Mammary epithelial cell (primary cell): ENCODE measurements around the gene FSTL4.

ENCODE experiments used
- CTCF ChIP-seq, 2 donors: IDR thresholded peaks in 1 of 2; conservative IDR thresholded peaks in 1 of 2; 2 replicates each; pipeline ENCODE4 v1.5.1; 2011 to 2012; ENCODE audit warnings: inconsistent platforms in 2 of 2, low read length in 2 of 2, mild to moderate bottlenecking in 2 of 2, control low read depth in 1 of 2, low read depth in 1 of 2; ENCODE audit not compliant: insufficient read depth in 1 of 2; ENCODE audit errors: extremely low read depth in 1 of 2
- EZH2 ChIP-seq: IDR thresholded peaks from 2 replicates; pipeline ENCODE4 v1.6.1; 2012; ENCODE audit warnings: low read length, inconsistent platforms, borderline replicate concordance

- TF ChIP-seq CTCF (conservative IDR thresholded peaks at IDR 0.05 in 1 of 2, IDR thresholded peaks at IDR 0.05 in 1 of 2; ENCODE audit: extremely low read depth in 1 of 2, insufficient read depth in 1 of 2, low read depth in 1 of 2, low read length in 2 of 2) = no peak
- TF ChIP-seq EZH2 = no peak
Measured at GRCh38 chr5:133440467-133441115, 171.8 kb downstream of the FSTL4 start.
